ENCODE measurements around the gene EXD1. TPM values are rescaled to one million over a fixed set of nuclear protein-coding genes. Genes with fewer than 3 reads are reported as not detected.

The EXD1 gene
- total and polyA plus RNA-seq, 9 of the 15 experiments (the other 6 are each of a cell fraction or from before 2014, with no cell fraction given): not detected

GRCh38 chr15:41230650-41231421 is at the start of gene EXD1, which contains the start of gene CHP1 (continued):
- TF ChIP-seq UBTF (IDR thresholded peaks at IDR 0.05; ENCODE audit: borderline replicate concordance in 1 of 2, low read depth in 2 of 2, low read length in 2 of 2) (peak in 1 of 2 experiments; percentile 53; a peak in 1 of 4 replicates), SNAPC5 (CRISPR knock-in tag; IDR thresholded peaks at IDR 0.05) (no peak), POLR3G (IDR thresholded peaks at IDR 0.05; ENCODE audit: extremely low read depth, insufficient read length, insufficient replicate concordance) (no peak), CTCF (IDR thresholded peaks at IDR 0.05 in 2 of 3, conservative IDR thresholded peaks at IDR 0.05 in 1 of 3; ENCODE audit: insufficient read depth in 2 of 3, low read depth in 1 of 3, low read length in 3 of 3) (peak; percentile 89 to 97 (median 89)), POLR3A (IDR thresholded peaks at IDR 0.05; ENCODE audit: borderline replicate concordance, extremely low read depth, insufficient read depth, insufficient read length) (no peak), ZBTB34 (CRISPR knock-in tag; IDR thresholded peaks at IDR 0.05) (no peak), ZBTB1 (CRISPR knock-in tag; IDR thresholded peaks at IDR 0.05; ENCODE audit: borderline replicate concordance, low read depth) (peak; percentile 53; the same call in 1 of the 2 replicates), FUS (optimal IDR thresholded peaks at IDR 0.05; ENCODE audit: low read depth, low read length) (no peak), BMI1 (IDR thresholded peaks at IDR 0.05; ENCODE audit: low read length) (no peak), BCLAF1 (IDR thresholded peaks at IDR 0.05; ENCODE audit: borderline replicate concordance in 1 of 2, control insufficient read depth in 1 of 2, low read depth in 2 of 2, low read length in 1 of 2) (peak in 1 of 2 experiments; percentile 30; a peak in 1 of 4 replicates), ATF6 (CRISPR knock-in tag; IDR thresholded peaks at IDR 0.05) (peak; percentile 99), SIN3A (IDR thresholded peaks at IDR 0.05; ENCODE audit: borderline replicate concordance in 2 of 2, control insufficient read depth in 1 of 2, low read depth in 2 of 2, low read length in 2 of 2) (0 out of 4 replicates have a peak, but pooled peaks have one; percentile 11 to 70), ZNF347 (CRISPR knock-in tag; IDR thresholded peaks at IDR 0.05; ENCODE audit: low read depth) (no peak)

Data from K562 (cell line).